ENCODE data around the gene MCTP1.

GRCh38 chr5:95114902-95115301 lies 170.0 kb downstream of the MCTP1 start:
- TF ChIP-seq CTCF (optimal IDR thresholded peaks at IDR 0.05 in 1 of 3, IDR thresholded peaks at IDR 0.05 in 1 of 3, conservative IDR thresholded peaks at IDR 0.05 in 1 of 3; ENCODE audit: extremely low read depth in 1 of 3, insufficient read depth in 2 of 3, low read length in 3 of 3) (no peak), EZH2 (IDR thresholded peaks at IDR 0.05; ENCODE audit: low read length) (no peak)
